Measurements from ENCODE around the gene NTN1. TPM values are rescaled to one million over a fixed set of nuclear protein-coding genes. Genes with fewer than 3 reads are reported as not detected.

Gene NTN1
- total RNA-seq, 2 donors from 2014 or later: 3.6 to 4.0 TPM

- 26 to 38% methylated on average over 33 to 57 of the region's 58 CpGs for WGBS, 2 donors
- no peak overlapping the region for H3K27ac ChIP-seq
- ATAC-seq (no peak), DNase-seq (no peak)
- no peak overlapping the region for H3K4me3 ChIP-seq
- no peaks in the 10 kb centered on the region for H3K36me3 ChIP-seq (replicated peaks in 1 of 2; ENCODE audit: insufficient read depth in 1 of 2, low read depth in 2 of 2)
- intact Hi-C loops (cut with DNase I): no loop called here
- peaks cover 0 to 12% of the 10 kb centered on the region in 2 donors for H3K27me3 ChIP-seq
- peaks cover 15% of the 10 kb centered on the region for H3K4me1 ChIP-seq
- no peaks in the 10 kb centered on the region for H3K9me3 ChIP-seq
- no peak for TF ChIP-seq CTCF (IDR thresholded peaks at IDR 0.05)
- no peak for TF ChIP-seq POLR2A (IDR thresholded peaks at IDR 0.05)
These were observed 17.0 kb upstream of the NTN1 start for GRCh38 chr17:9004132-9004960.

GRCh38 chr17:9004961-9005285 lies 16.4 kb upstream of the NTN1 start:
- no peaks in the 10 kb centered on the region for H3K36me3 ChIP-seq (replicated peaks in 1 of 2; ENCODE audit: insufficient read depth in 1 of 2, low read depth in 2 of 2)
- 80 to 83% methylated on average over 6 of the region's 6 CpGs for WGBS, 2 donors
- peaks cover 15% of the 10 kb centered on the region for H3K4me1 ChIP-seq
- TF ChIP-seq CTCF (IDR thresholded peaks at IDR 0.05) (no peak), POLR2A (IDR thresholded peaks at IDR 0.05) (no peak)
- intact Hi-C loops (cut with DNase I): no loop called here
- H3K4me3 ChIP-seq: no peak overlapping the region
- H3K27ac ChIP-seq: no peak overlapping the region
- no peak for ATAC-seq
- peaks cover 0 to 12% of the 10 kb centered on the region in 2 donors for H3K27me3 ChIP-seq
- DNase-seq: no peak
- no peaks in the 10 kb centered on the region for H3K9me3 ChIP-seq

- no peaks in the 10 kb centered on the region for H3K36me3 ChIP-seq (replicated peaks in 1 of 2; ENCODE audit: insufficient read depth in 1 of 2, low read depth in 2 of 2)
- H3K4me3 ChIP-seq: no peak overlapping the region
- DNase-seq (no peak), ATAC-seq (no peak)
- 81 to 86% methylated on average over 7 of the region's 7 CpGs for WGBS, 2 donors
- intact Hi-C loops (cut with DNase I): no loop called here
- H3K9me3 ChIP-seq: no peaks in the 10 kb centered on the region
- peaks cover 0 to 12% of the 10 kb centered on the region in 2 donors for H3K27me3 ChIP-seq
- no peak for TF ChIP-seq CTCF (IDR thresholded peaks at IDR 0.05)
- TF ChIP-seq POLR2A (IDR thresholded peaks at IDR 0.05): no peak
- peaks cover 15% of the 10 kb centered on the region for H3K4me1 ChIP-seq
- no peak overlapping the region for H3K27ac ChIP-seq
These were observed 15.0 kb upstream of the NTN1 start for GRCh38 chr17:9006175-9006767.

GRCh38 chr17:9007052-9007714 lies 14.1 kb upstream of the NTN1 start:
- peaks cover 15% of the 10 kb centered on the region for H3K4me1 ChIP-seq
- no peaks in the 10 kb centered on the region for H3K36me3 ChIP-seq (replicated peaks in 1 of 2; ENCODE audit: insufficient read depth in 1 of 2, low read depth in 2 of 2)
- WGBS, 2 donors: 100% methylated on average over 2 of the region's 2 CpGs
- no peaks in the 10 kb centered on the region for H3K9me3 ChIP-seq
- DNase-seq: no peak
- no peak overlapping the region for H3K27ac ChIP-seq
- no peak for ATAC-seq
- TF ChIP-seq CTCF (IDR thresholded peaks at IDR 0.05) (no peak), POLR2A (IDR thresholded peaks at IDR 0.05) (no peak)
- peaks cover 0 to 12% of the 10 kb centered on the region in 2 donors for H3K27me3 ChIP-seq
- H3K4me3 ChIP-seq: no peak overlapping the region
- intact Hi-C loops (cut with DNase I): no loop called here
